Duodenal mucosa (tissue), 2 donors: ENCODE measurements around the gene MAFB.
A peak's percentile ranks its signal among the peaks of the same experiment; 100 is the strongest.

ENCODE experiments used
- H3K27ac ChIP-seq: one replicate; pipeline ENCODE4 v1.7.0; 2013; ENCODE audit warnings: low read depth, low read length
- H3K27me3 ChIP-seq, 2 donors: one replicate each; pipeline ENCODE4 v1.7.0; 2013; ENCODE audit warnings: low read length in 2 of 2, control low read depth in 1 of 2; ENCODE audit not compliant: insufficient read depth in 2 of 2, control insufficient read depth in 1 of 2
- H3K36me3 ChIP-seq, 2 donors: one replicate each; pipeline ENCODE4 v1.7.0; 2013; ENCODE audit warnings: low read length in 2 of 2, control low read depth in 1 of 2; ENCODE audit not compliant: insufficient read depth in 2 of 2, control insufficient read depth in 1 of 2
- H3K4me1 ChIP-seq, 2 donors: one replicate each; pipeline ENCODE4 v1.7.0; 2013; ENCODE audit warnings: low read length in 2 of 2, control low read depth in 1 of 2; ENCODE audit not compliant: insufficient read depth in 2 of 2, control insufficient read depth in 1 of 2
- H3K4me3 ChIP-seq, 2 donors: one replicate each; pipeline ENCODE4 v1.7.0; 2013; ENCODE audit warnings: low read length in 2 of 2, low read depth in 1 of 2
- H3K9ac ChIP-seq, 2 donors: one replicate each; pipeline ENCODE4 v1.7.0; 2013; ENCODE audit warnings: low read length in 2 of 2, low read depth in 1 of 2
- H3K9me3 ChIP-seq, 2 donors: one replicate each; pipeline ENCODE4 v1.7.0; 2013; ENCODE audit warnings: low read length in 2 of 2, control low read depth in 1 of 2; ENCODE audit not compliant: control insufficient read depth in 1 of 2

MAFB gene

DNA sequence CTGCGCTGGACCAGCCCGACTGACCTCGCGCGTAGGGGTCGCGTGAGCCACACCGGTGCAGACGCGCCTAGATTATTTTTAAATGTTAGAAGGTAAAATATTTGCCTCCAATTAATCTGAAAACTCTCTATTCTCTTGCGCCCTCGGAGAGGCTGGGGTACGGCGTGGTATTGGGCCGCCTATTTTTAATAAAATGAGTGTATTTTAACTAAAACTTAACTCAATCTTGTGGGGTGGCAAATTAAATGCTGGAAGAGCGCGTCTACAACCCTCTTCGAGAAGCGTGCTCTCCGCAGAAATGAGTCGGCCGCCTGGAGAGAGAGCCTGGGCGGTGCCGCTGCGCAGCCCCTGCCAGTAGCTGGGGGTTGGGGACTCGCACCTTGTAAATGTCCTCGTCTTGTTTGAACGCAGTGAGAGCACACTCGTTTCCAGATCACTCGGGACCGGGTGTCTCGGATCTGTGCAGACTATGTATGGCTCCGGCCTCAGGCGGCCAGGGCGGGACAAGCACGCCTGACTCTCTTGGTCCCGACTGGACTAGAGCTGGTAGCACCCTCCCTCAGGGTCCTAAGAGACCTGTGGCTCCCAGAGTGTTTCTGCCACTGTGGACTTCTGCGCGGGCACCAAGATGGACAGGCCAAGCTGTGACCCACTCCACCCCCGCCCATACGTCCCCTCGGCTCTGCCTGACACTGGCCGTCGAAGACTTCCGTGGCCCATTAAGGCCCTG, 2.0 kb upstream of the MAFB start:
- Histone ChIP-seq H3K36me3 (no peaks in the 10 kb centered on the region), H3K9me3 (no peaks in the 10 kb centered on the region), H3K4me3 (peak overlapping the region in 1 of 2 donors; percentile 43), H3K27ac (no peak overlapping the region), H3K4me1 (peaks cover 4 to 20% of the 10 kb centered on the region in 2 donors), H3K9ac (no peak overlapping the region), H3K27me3 (peaks cover 51 to 58% of the 10 kb centered on the region in 2 donors)

GRCh38 chr20:40689943-40690835, 1.2 kb upstream of the MAFB start:
- peaks cover 0 to 3% of the 10 kb centered on the region in 2 donors for H3K36me3 ChIP-seq
- no peaks in the 10 kb centered on the region for H3K9me3 ChIP-seq
- H3K4me3 ChIP-seq: peak overlapping the region; percentile 79
- peaks cover 4 to 20% of the 10 kb centered on the region in 2 donors for H3K4me1 ChIP-seq
- peak overlapping the region; percentile 30 to 68 for H3K9ac ChIP-seq
- H3K27me3 ChIP-seq: peaks cover 51 to 58% of the 10 kb centered on the region in 2 donors
- peak overlapping the region; percentile 91 for H3K27ac ChIP-seq

DNA sequence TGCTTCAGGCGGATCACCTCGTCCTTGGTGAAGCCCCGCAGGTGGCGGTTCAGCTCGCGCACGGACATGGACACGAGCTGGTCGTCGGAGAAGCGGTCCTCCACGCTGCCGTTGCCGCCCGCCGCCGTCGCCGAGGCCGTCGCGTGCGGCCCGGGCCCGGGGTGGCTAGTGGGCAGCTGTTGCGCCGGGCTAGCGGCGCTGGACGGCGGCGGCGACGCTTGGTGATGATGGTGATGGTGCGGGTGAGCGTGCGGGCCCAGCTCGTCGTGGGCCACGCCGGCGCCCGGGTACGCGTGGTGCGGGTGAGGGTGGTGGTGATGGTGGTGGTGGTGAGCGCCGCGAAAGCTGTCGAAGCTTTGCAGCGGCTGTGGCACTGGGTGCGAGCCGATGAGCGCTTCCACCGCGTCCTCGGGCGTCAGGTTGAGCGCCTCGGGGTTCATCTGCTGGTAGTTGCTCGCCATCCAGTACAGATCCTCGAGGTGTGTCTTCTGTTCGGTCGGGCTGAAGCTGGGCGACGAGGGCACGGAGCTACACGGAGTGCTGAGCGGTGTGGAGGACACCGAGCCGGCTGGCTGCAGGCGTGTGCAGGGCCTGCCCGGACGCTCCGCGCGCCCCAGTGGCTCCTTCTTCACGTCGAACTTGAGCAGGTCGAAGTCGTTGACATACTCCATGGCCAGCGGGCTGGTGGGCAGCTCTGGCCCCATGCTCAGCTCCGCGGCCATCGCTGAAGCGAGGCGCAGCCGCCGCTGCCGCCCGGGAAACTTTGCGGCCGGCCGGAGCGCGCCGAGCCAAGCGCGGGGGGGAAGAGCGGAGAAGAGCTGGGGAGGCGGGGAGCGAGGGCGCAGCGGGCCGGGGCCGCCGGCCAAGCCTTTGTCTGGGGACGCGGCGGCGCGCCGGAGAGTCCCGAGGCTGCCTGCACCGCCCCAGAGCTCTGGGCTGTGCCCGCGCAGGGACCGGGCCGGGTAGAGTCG, 622 bp downstream of the MAFB start:
- peaks cover 55 to 63% of the 10 kb centered on the region in 2 donors for H3K27me3 ChIP-seq
- no peaks in the 10 kb centered on the region for H3K9me3 ChIP-seq
- peak overlapping the region; percentile 79 for H3K4me3 ChIP-seq
- peaks cover 6 to 21% of the 10 kb centered on the region in 2 donors for H3K4me1 ChIP-seq
- peak overlapping the region; percentile 60 to 65 for H3K9ac ChIP-seq
- peak overlapping the region; percentile 62 for H3K27ac ChIP-seq
- peaks cover 0 to 3% of the 10 kb centered on the region in 2 donors for H3K36me3 ChIP-seq

- Histone ChIP-seq H3K9ac (peak overlapping the region; percentile 60 to 65), H3K4me3 (peak overlapping the region; percentile 75 to 79), H3K36me3 (peaks cover 0 to 3% of the 10 kb centered on the region in 2 donors), H3K9me3 (no peaks in the 10 kb centered on the region), H3K27ac (peak overlapping the region; percentile 66), H3K27me3 (peaks cover 55 to 60% of the 10 kb centered on the region in 2 donors), H3K4me1 (peaks cover 7 to 28% of the 10 kb centered on the region in 2 donors)
Measured at GRCh38 chr20:40687384-40688128, 1.5 kb downstream of the MAFB start.

DNA sequence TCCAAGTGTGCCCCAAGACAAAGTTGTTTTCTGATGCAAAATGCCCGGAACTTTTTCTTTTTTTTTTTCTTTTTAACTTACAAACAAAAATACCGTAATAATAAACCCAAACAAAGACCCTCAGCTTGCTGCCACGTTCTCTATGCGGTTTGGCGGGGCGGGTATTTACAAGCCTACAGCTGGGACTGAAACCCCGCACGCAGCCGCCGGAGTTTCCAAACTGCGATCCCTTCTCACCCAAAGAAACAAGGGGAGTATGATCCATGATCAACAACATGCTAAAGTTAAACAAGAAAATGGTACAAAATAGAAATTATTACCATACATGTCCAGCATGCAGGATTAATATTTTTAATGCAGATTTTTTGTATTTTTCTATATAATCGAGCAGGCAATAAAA, 2.1 kb downstream of the MAFB start:
- H3K36me3 ChIP-seq: peaks cover 0 to 3% of the 10 kb centered on the region in 2 donors
- H3K27ac ChIP-seq: peak overlapping the region; percentile 66
- no peaks in the 10 kb centered on the region for H3K9me3 ChIP-seq
- H3K4me3 ChIP-seq: peak overlapping the region; percentile 75 to 79
- peak overlapping the region; percentile 60 to 65 for H3K9ac ChIP-seq
- peaks cover 7 to 32% of the 10 kb centered on the region in 2 donors for H3K4me1 ChIP-seq
- peaks cover 55 to 58% of the 10 kb centered on the region in 2 donors for H3K27me3 ChIP-seq

- Histone ChIP-seq H3K4me1 (peaks cover 7 to 32% of the 10 kb centered on the region in 2 donors), H3K36me3 (peaks cover 0 to 3% of the 10 kb centered on the region in 2 donors), H3K9me3 (no peaks in the 10 kb centered on the region), H3K4me3 (peak overlapping the region; percentile 75 to 79), H3K27me3 (peaks cover 55 to 58% of the 10 kb centered on the region in 2 donors), H3K27ac (no peak overlapping the region), H3K9ac (peak overlapping the region; percentile 41 to 60)
Measured at GRCh38 chr20:40686434-40686882, 2.6 kb downstream of the MAFB start.

GRCh38 chr20:40685349-40685748, 3.7 kb downstream of the MAFB start:
- H3K9ac ChIP-seq: peak overlapping the region in 1 of 2 donors; percentile 6
- H3K4me1 ChIP-seq: peaks cover 7 to 30% of the 10 kb centered on the region in 2 donors

DNA sequence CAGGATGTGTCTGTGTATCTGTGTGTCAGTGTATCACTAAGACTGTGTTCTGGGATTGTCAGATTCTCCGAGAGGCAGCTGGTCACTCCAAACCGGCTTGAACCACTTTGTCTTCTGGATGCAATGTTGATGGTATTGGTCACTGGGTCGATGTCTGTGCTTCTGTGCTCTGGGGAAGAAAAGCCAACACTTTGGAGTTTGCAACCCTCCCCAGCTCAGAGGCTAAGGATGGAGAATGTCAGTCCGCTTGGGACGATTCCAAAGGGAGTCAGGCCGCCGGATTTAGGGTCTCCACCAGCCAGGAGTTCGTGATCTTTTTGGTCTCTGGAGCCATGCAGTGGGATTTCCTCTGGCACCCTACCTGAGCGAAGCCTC, 5.2 kb downstream of the MAFB start:
- Histone ChIP-seq H3K9me3 (no peaks in the 10 kb centered on the region), H3K9ac (no peak overlapping the region), H3K27ac (no peak overlapping the region), H3K4me1 (peaks cover 7 to 30% of the 10 kb centered on the region in 2 donors), H3K27me3 (peaks cover 53 to 55% of the 10 kb centered on the region in 2 donors), H3K4me3 (peak overlapping the region in 1 of 2 donors; percentile 51), H3K36me3 (peaks cover 0 to 3% of the 10 kb centered on the region in 2 donors)

More at GRCh38 chr20:40685349-40685748, 3.7 kb downstream of the MAFB start:
- H3K4me3 ChIP-seq: peak overlapping the region; percentile 24 to 34
- peak overlapping the region; percentile 55 for H3K27ac ChIP-seq
- peaks cover 0 to 3% of the 10 kb centered on the region in 2 donors for H3K36me3 ChIP-seq
- H3K9me3 ChIP-seq: no peaks in the 10 kb centered on the region
- H3K27me3 ChIP-seq: peaks cover 55 to 56% of the 10 kb centered on the region in 2 donors
